ENCODE data around the gene TRIM73. TPM values are rescaled to one million over a fixed set of nuclear protein-coding genes. Genes with fewer than 3 reads are reported as not detected.
A peak's percentile ranks its signal among the peaks of the same experiment; 100 is the strongest.
"Not testable (repeated sequence)": the region's sequence is repeated elsewhere in the genome, so short reads cannot be mapped to it uniquely, and the experiment has no call there.

TRIM73 gene
- total RNA-seq, 3 donors from 2014 or later (not counting 1 experiment from before 2014, with no cell fraction given) = 10.7 to 21.1 (median 10.7) TPM

GRCh38 chr7:75442101-75442464 lies 46.7 kb downstream of the TRIM73 start:
- H3K4me3 Mint-ChIP-seq = peak overlapping the region; percentile 81
- ATAC-seq = peak; percentile 37 to 48 (median 40)
- H3K4me3 ChIP-seq (ENCODE audit: low read length); H3K27me3 Mint-ChIP-seq (ENCODE audit: low read depth in 2 of 2); H3K27me3 ChIP-seq (ENCODE audit: control insufficient read depth, insufficient read depth, low read length); H3K9me3 ChIP-seq (ENCODE audit: control insufficient read depth, insufficient read depth, low read length); H3K4me1 ChIP-seq (ENCODE audit: control insufficient read depth, insufficient read depth, low read length); intact Hi-C loops (cut with micrococcal nuclease); DNase-seq; H3K36me3 Mint-ChIP-seq; H3K9me3 Mint-ChIP-seq: not testable (repeated sequence)
- Histone ChIP-seq H3K27ac (ENCODE audit: low read length) (peak overlapping the region; percentile 25), H3K36me3 (ENCODE audit: control insufficient read depth, insufficient read depth, low read length) (peaks cover 24% of the 10 kb centered on the region)
- peaks cover 6 to 11% of the 10 kb centered on the region in 2 donors for H3K4me1 Mint-ChIP-seq
- peak overlapping the region in 1 of 2 donors; percentile 75 for H3K27ac Mint-ChIP-seq
- WGBS (ENCODE audit: insufficient coverage) = 4% methylated on average over 3 of the region's 37 CpGs

DNA sequence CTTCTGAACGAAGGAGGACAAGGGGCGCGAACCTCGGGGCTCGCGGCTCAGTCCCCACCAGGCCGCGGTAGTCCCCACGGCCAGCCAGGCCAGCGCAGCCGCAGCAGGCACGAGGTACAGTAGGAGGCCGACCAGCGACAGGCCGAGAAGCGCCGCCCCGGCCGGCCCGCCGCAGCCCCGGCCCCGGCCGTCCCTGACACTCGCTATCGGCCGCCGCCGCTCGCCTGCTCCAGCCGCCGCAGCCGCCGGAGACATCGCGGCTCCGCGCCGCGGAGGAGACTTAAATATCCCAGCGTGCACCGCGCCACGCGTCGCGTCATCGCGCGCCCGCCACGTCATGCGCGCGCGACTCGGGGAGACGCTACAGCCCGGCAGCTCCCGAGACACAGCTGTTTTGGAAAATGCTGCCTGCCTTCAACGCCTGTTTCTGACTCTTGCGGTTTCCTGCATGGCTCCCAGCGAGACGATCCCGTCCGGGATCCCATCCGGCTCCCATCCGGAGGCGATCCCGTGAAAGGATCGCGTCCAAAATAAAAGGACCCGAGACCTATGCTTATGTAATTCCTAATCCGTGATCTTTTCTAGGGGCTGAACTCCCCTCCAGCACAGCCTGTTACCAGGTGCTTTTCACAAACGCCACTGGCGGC lies 47.2 kb downstream of the TRIM73 start:
- H3K27me3 Mint-ChIP-seq (ENCODE audit: low read depth in 2 of 2); H3K27me3 ChIP-seq (ENCODE audit: control insufficient read depth, insufficient read depth, low read length); H3K4me1 ChIP-seq (ENCODE audit: control insufficient read depth, insufficient read depth, low read length); H3K9me3 Mint-ChIP-seq; H3K36me3 Mint-ChIP-seq; H3K9me3 ChIP-seq (ENCODE audit: control insufficient read depth, insufficient read depth, low read length); intact Hi-C loops (cut with micrococcal nuclease): not testable (repeated sequence)
- peak; percentile 44 to 48 for DNase-seq
- ATAC-seq = peak; percentile 94 to 98 (median 94)
- H3K27ac ChIP-seq (ENCODE audit: low read length) = peak overlapping the region; percentile 75
- H3K36me3 ChIP-seq (ENCODE audit: control insufficient read depth, insufficient read depth, low read length) = peaks cover 22% of the 10 kb centered on the region
- under 1% methylated on average over 31 of the region's 76 CpGs for WGBS (ENCODE audit: insufficient coverage)
- Mint-ChIP-seq H3K4me3 (peak overlapping the region; percentile 91), H3K4me1 (peaks cover 6 to 11% of the 10 kb centered on the region in 2 donors), H3K27ac (peak overlapping the region; percentile 88 to 91)
- peak overlapping the region; percentile 55 for H3K4me3 ChIP-seq (ENCODE audit: low read length)

GRCh38 chr7:75449946-75450345 lies 54.5 kb downstream of the TRIM73 start:
- H3K9me3 Mint-ChIP-seq; DNase-seq; H3K36me3 ChIP-seq (ENCODE audit: control insufficient read depth, insufficient read depth, low read length); H3K4me1 ChIP-seq (ENCODE audit: control insufficient read depth, insufficient read depth, low read length); intact Hi-C loops (cut with micrococcal nuclease); H3K4me3 Mint-ChIP-seq; H3K27me3 ChIP-seq (ENCODE audit: control insufficient read depth, insufficient read depth, low read length); H3K9me3 ChIP-seq (ENCODE audit: control insufficient read depth, insufficient read depth, low read length); H3K27me3 Mint-ChIP-seq (ENCODE audit: low read depth in 2 of 2); H3K27ac Mint-ChIP-seq; H3K4me3 ChIP-seq (ENCODE audit: low read length); H3K4me1 Mint-ChIP-seq; ATAC-seq; H3K27ac ChIP-seq (ENCODE audit: low read length); H3K36me3 Mint-ChIP-seq: not testable (repeated sequence)
- no CpG with 5 or more reads among the region's 5 CpGs for whole genome bisulfite sequencing (ENCODE audit: insufficient coverage)

DNA sequence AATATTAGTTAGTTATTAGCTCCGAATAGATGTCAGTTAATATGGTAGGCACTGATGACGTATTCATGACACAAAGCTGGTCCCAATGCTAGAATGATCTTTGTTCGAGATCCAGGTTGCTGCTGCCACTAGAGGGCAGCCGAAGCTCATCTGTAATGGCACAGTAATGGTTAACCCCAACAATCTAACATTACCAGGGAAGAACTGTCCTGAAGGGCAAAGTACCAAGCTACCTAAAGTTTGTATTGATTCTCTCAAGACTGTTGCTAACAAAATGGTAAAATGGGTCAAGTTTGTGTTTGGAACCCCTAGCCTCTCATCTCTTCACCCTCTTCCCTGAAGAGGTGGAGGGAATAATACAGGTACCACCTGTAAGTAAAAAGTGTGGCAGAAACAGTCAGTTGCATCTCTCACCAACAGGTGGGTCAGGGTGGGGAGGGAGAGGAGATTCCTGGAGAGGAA lies 57.1 kb downstream of the TRIM73 start:
- H3K27ac ChIP-seq (ENCODE audit: low read length); H3K36me3 Mint-ChIP-seq: not testable (repeated sequence)

More for the DNA sequence above, 57.1 kb downstream of the TRIM73 start:
- H3K27me3 Mint-ChIP-seq (ENCODE audit: low read depth in 2 of 2); H3K9me3 Mint-ChIP-seq; H3K27ac Mint-ChIP-seq; intact Hi-C loops (cut with micrococcal nuclease); H3K27me3 ChIP-seq (ENCODE audit: control insufficient read depth, insufficient read depth, low read length); DNase-seq; H3K4me3 Mint-ChIP-seq; H3K9me3 ChIP-seq (ENCODE audit: control insufficient read depth, insufficient read depth, low read length); H3K4me3 ChIP-seq (ENCODE audit: low read length); H3K36me3 ChIP-seq (ENCODE audit: control insufficient read depth, insufficient read depth, low read length); H3K4me1 Mint-ChIP-seq; H3K4me1 ChIP-seq (ENCODE audit: control insufficient read depth, insufficient read depth, low read length): not testable (repeated sequence)
- no CpG with 5 or more reads among the region's 4 CpGs for WGBS (ENCODE audit: insufficient coverage)
- peak; percentile 61 to 88 (median 73) for ATAC-seq
- peak; percentile 36 for TF ChIP-seq CTCF (IDR thresholded peaks at IDR 0.05)

Other genes with a start within 250 kb of the TRIM73 start
- 100 to 1,000 TPM; 108 to 136 (median 112) TPM for gene POM121C, start 90.7 kb downstream of the TRIM73 start, total RNA-seq
- gene SPDYE5, start 96.7 kb downstream of the TRIM73 start, total RNA-seq = under 1 TPM in 1 of 3 donors, not detected in 2; 0.09 TPM

Measured in natural killer cell (primary cell).